Effector memory CD4-positive, alpha-beta T cell (primary cell): ENCODE measurements around the gene NR4A3.

Experiments used
- DNase-seq, 3 donors: peaks; one replicate each; pipeline ENCODE4 v3.0.0-alpha.2; 2020
- H3K27ac ChIP-seq: 2 replicates; pipeline ENCODE4 v1.7.0; 2013; ENCODE audit warnings: mild to moderate bottlenecking, low read length, moderate library complexity; ENCODE audit not compliant: insufficient read depth, poor library complexity, severe bottlenecking
- H3K27me3 ChIP-seq: replicated peaks from 2 replicates; pipeline ENCODE4 v1.7.0; 2013; ENCODE audit warnings: mild to moderate bottlenecking, low read length; ENCODE audit not compliant: insufficient read depth, control insufficient read depth, poor library complexity, severe bottlenecking
- H3K36me3 ChIP-seq: 2 replicates; pipeline ENCODE4 v1.7.0; 2013; ENCODE audit warnings: mild to moderate bottlenecking, low read length, moderate library complexity; ENCODE audit not compliant: control insufficient read depth, insufficient read depth
- H3K4me1 ChIP-seq: 2 replicates; pipeline ENCODE4 v1.7.0; 2013; ENCODE audit warnings: low read length, mild to moderate bottlenecking; ENCODE audit not compliant: control insufficient read depth, insufficient read depth, poor library complexity, severe bottlenecking
- H3K4me3 ChIP-seq: 2 replicates; pipeline ENCODE4 v1.7.0; 2013; ENCODE audit warnings: low read length, low read depth, mild to moderate bottlenecking; ENCODE audit not compliant: insufficient read depth, poor library complexity, severe bottlenecking
- H3K9me3 ChIP-seq: 2 replicates; pipeline ENCODE4 v1.7.0; 2013; ENCODE audit warnings: mild to moderate bottlenecking, low read length, moderate library complexity; ENCODE audit not compliant: control insufficient read depth

Gene NR4A3

GRCh38 chr9:99867968-99868367, 46.3 kb downstream of the NR4A3 start:
- no peak overlapping the region for H3K27ac ChIP-seq
- H3K36me3 ChIP-seq, result no peaks in the 10 kb centered on the region
- H3K4me1 ChIP-seq, result no peaks in the 10 kb centered on the region
- no peaks in the 10 kb centered on the region for H3K27me3 ChIP-seq
- no peak overlapping the region for H3K4me3 ChIP-seq
- no peak for DNase-seq
- no peaks in the 10 kb centered on the region for H3K9me3 ChIP-seq

DNA sequence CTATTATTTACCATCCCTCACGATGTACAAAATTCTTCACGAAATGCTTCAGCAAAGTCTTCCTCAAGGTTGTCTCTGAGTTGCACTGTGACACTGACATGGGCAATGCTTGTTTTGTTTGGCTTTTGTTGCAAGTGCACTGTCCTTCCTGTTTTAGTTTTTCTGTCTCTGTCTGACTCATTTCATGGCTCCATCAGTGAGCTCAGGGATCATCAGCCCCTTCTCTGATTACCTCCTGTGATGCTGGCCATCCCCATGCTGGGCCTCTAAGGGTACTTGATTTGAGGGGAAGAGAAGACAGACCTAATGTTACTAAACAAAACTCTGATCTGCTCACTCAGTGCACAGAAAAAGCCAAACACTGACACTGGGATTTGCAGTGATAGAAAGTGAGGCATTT, 47.2 kb downstream of the NR4A3 start:
- no peak overlapping the region for H3K27ac ChIP-seq
- H3K27me3 ChIP-seq, result no peaks in the 10 kb centered on the region
- no peak for DNase-seq
- no peaks in the 10 kb centered on the region for H3K4me1 ChIP-seq
- no peak overlapping the region for H3K4me3 ChIP-seq
- H3K36me3 ChIP-seq, result no peaks in the 10 kb centered on the region
- H3K9me3 ChIP-seq, result no peaks in the 10 kb centered on the region

DNA sequence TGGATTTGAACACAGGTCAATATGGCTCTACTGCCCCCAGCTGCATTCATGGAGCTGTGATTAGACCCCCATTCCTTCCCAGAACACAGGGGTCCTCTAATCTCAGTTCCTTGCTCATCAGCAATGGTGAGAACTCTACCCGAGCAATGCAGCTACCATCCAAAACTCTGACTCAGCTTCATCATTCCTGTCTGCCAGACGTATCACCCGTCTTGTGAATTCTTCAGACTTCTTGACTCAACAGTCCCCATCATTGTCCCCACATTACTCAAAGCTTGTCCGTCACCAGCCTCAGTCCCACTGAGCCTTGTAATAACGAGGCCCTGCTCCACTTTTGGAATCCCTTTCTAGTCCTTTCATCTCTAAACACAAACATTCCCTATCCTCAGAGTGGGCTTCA, 48.4 kb downstream of the NR4A3 start:
- H3K36me3 ChIP-seq, result no peaks in the 10 kb centered on the region
- H3K4me3 ChIP-seq, result no peak overlapping the region
- no peak for DNase-seq
- no peaks in the 10 kb centered on the region for H3K9me3 ChIP-seq
- H3K4me1 ChIP-seq, result no peaks in the 10 kb centered on the region
- H3K27me3 ChIP-seq, result no peaks in the 10 kb centered on the region
- no peak overlapping the region for H3K27ac ChIP-seq

- Histone ChIP-seq H3K4me1 (no peaks in the 10 kb centered on the region), H3K36me3 (no peaks in the 10 kb centered on the region), H3K4me3 (no peak overlapping the region), H3K27ac (no peak overlapping the region), H3K9me3 (no peaks in the 10 kb centered on the region), H3K27me3 (no peaks in the 10 kb centered on the region)
- DNase-seq, result no peak
These were observed 51.8 kb downstream of the NR4A3 start for GRCh38 chr9:99873531-99873930.

DNA sequence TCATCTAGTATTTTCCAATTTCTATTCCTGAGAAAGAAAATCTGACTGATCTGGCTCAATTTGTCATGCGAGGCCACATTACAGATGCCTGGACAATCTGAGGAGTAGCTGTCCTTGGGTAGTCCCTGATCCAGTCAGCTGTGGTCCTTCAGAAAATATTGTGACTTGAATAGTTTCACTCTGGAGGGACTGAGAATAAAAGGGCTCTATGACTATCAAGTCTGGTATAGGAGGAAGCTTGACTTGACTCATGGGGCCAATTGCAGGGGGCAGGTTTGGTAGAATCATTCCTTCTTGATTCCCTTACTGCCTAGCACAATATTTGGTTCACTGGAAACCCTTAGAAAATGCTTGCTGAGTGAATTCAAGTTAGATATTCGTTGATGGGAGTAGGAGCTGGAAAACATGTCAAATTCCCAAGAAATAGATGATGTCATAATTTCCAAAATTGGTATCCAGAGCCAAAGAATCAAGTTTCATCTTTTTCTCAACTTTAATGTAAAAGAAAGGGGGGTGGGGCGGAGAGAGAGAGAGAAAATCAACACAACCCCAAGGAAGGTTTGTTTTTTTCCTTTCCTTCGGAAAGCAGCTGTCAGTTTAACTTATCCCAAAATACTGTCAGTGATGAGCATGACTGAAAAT, 52.4 kb downstream of the NR4A3 start:
- H3K4me3 ChIP-seq, result no peak overlapping the region
- H3K36me3 ChIP-seq, result no peaks in the 10 kb centered on the region
- no peaks in the 10 kb centered on the region for H3K4me1 ChIP-seq
- H3K27ac ChIP-seq, result no peak overlapping the region
- no peaks in the 10 kb centered on the region for H3K9me3 ChIP-seq
- H3K27me3 ChIP-seq, result no peaks in the 10 kb centered on the region
- no peak for DNase-seq

DNA sequence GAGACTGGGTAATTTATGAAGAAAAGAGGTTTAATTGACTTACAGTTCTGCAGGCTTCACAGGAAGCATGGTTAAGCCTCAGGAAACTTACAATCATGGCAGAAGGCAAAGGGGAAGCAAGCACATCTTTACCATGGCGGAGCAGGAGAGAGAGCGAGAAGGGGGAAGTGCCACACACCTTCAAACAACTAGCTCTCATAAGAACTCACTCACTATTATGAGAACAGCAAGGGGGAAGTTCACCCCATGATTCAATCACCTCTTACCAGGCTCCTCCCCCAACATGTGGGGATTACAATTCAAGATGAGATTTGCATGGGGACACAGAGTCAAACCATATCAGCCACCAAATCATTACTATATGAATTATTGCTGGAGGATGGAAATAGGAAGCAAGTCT, 54.5 kb downstream of the NR4A3 start:
- no peak overlapping the region for H3K4me3 ChIP-seq
- no peak overlapping the region for H3K27ac ChIP-seq
- no peaks in the 10 kb centered on the region for H3K27me3 ChIP-seq
- DNase-seq, result no peak
- H3K4me1 ChIP-seq, result no peaks in the 10 kb centered on the region
- H3K36me3 ChIP-seq, result no peaks in the 10 kb centered on the region
- H3K9me3 ChIP-seq, result no peaks in the 10 kb centered on the region

GRCh38 chr9:99878651-99879050, 57.0 kb downstream of the NR4A3 start:
- Histone ChIP-seq H3K36me3 (no peaks in the 10 kb centered on the region), H3K4me3 (no peak overlapping the region), H3K27me3 (no peaks in the 10 kb centered on the region), H3K27ac (no peak overlapping the region), H3K9me3 (no peaks in the 10 kb centered on the region), H3K4me1 (no peaks in the 10 kb centered on the region)
- DNase-seq, result no peak

GRCh38 chr9:99881769-99882168, 60.1 kb downstream of the NR4A3 start:
- Histone ChIP-seq H3K27ac (no peak overlapping the region), H3K36me3 (no peaks in the 10 kb centered on the region), H3K9me3 (no peaks in the 10 kb centered on the region), H3K27me3 (no peaks in the 10 kb centered on the region), H3K4me1 (no peaks in the 10 kb centered on the region), H3K4me3 (no peak overlapping the region)
- no peak for DNase-seq

- Histone ChIP-seq H3K36me3 (no peaks in the 10 kb centered on the region), H3K4me1 (no peaks in the 10 kb centered on the region), H3K27me3 (no peaks in the 10 kb centered on the region), H3K4me3 (no peak overlapping the region), H3K9me3 (no peaks in the 10 kb centered on the region), H3K27ac (no peak overlapping the region)
- no peak for DNase-seq
These were observed 64.1 kb downstream of the NR4A3 start for GRCh38 chr9:99885747-99886146.

GRCh38 chr9:99889120-99889519, 67.4 kb downstream of the NR4A3 start:
- Histone ChIP-seq H3K9me3 (no peaks in the 10 kb centered on the region), H3K27me3 (no peaks in the 10 kb centered on the region), H3K4me1 (no peaks in the 10 kb centered on the region), H3K4me3 (no peak overlapping the region), H3K27ac (no peak overlapping the region), H3K36me3 (no peaks in the 10 kb centered on the region)
- DNase-seq, result no peak
